Memory B cell (primary cell): Measurements from ENCODE around the gene VSIG8.

ENCODE experiments used
- ATAC-seq: fragments of 150-1000 bp; cut with Tn5 transposase; 2 replicates; pipeline ENCODE4 v1.10.0; 2021; ENCODE audit warnings: low read depth, mild to moderate bottlenecking, moderate library complexity
- DNase-seq, 2 donors: peaks; one replicate each; pipeline ENCODE4 v3.0.0; 2022; ENCODE audit warnings: low spot score in 2 of 2
- H3K27ac Mint-ChIP-seq: one replicate; pipeline ENCODE4 v1.8.0; 2022; ENCODE audit warnings: mild to moderate bottlenecking, moderate library complexity, mixed read lengths
- H3K27me3 Mint-ChIP-seq: one replicate; pipeline ENCODE4 v1.8.0; 2022; ENCODE audit warnings: mixed read lengths
- H3K36me3 Mint-ChIP-seq: one replicate; pipeline ENCODE4 v1.8.0; 2022; ENCODE audit warnings: mild to moderate bottlenecking, mixed read lengths
- H3K4me1 Mint-ChIP-seq: one replicate; pipeline ENCODE4 v1.8.0; 2022; ENCODE audit warnings: mixed read lengths
- H3K4me3 Mint-ChIP-seq: one replicate; pipeline ENCODE4 v1.8.0; 2022; ENCODE audit warnings: mild to moderate bottlenecking, moderate library complexity, mixed read lengths
- H3K9me3 Mint-ChIP-seq: one replicate; pipeline ENCODE4 v1.8.0; 2022; ENCODE audit warnings: mixed read lengths

The VSIG8 gene

DNA sequence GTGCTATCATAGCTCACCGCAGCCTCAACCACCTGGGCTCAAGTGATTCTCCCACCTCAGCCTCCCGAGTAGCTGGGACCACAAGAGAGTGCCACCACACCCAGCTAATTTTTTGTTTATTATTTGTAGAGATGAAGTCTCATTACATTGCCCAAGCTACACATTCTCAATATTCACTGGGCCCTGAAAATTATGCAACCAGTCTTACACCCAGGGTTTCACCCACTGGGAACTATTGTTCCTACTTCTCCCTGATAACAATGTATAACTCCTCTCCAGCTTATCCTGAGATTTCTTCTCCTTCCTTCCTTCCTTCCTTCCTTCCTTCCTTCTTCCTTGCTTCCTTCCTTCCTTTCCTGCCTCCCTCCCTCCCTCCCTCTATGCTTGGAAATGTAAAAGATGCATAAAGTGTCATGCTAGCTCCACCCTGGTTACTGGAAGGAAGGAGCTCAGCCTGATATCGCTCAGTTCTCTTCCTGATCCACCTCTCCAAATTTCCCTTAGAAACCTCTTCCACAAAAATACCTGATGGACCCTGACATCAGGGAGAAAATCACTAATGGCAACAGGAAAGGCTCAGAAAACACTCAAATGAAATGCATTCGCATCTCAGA lies 11.2 kb upstream of the VSIG8 start:
- Mint-ChIP-seq H3K27me3 (peaks cover 5% of the 10 kb centered on the region), H3K9me3 (no peaks in the 10 kb centered on the region), H3K4me1 (no peaks in the 10 kb centered on the region), H3K4me3 (no peak overlapping the region), H3K36me3 (peaks cover 9% of the 10 kb centered on the region), H3K27ac (no peak overlapping the region)
- DNase-seq (no peak), ATAC-seq (no peak)

DNA sequence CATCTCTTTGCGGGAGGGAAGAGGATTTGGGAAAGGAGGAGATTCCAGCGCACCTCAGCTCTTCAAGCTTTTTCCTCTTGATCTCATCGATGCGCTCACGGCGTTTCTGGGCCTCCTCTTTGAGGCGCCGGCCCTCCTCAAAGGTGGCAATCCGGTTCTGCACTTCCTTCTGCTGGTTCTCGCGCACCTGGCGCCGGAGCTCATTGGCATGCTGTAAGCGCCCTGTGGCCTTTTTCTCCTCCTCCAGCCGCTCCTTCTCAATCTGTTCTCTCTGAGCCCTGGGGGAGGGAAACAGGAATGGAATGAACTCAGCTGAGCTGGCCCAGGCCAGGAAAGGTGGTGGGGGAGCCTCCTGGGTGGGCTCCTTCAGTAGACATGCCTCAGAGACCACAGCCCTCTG lies 10.4 kb upstream of the VSIG8 start:
- peaks cover 9% of the 10 kb centered on the region for H3K36me3 Mint-ChIP-seq
- no peak for DNase-seq
- no peaks in the 10 kb centered on the region for H3K9me3 Mint-ChIP-seq
- no peak overlapping the region for H3K4me3 Mint-ChIP-seq
- no peak for ATAC-seq
- H3K4me1 Mint-ChIP-seq, result no peaks in the 10 kb centered on the region
- no peak overlapping the region for H3K27ac Mint-ChIP-seq
- H3K27me3 Mint-ChIP-seq, result peaks cover 5% of the 10 kb centered on the region

DNA sequence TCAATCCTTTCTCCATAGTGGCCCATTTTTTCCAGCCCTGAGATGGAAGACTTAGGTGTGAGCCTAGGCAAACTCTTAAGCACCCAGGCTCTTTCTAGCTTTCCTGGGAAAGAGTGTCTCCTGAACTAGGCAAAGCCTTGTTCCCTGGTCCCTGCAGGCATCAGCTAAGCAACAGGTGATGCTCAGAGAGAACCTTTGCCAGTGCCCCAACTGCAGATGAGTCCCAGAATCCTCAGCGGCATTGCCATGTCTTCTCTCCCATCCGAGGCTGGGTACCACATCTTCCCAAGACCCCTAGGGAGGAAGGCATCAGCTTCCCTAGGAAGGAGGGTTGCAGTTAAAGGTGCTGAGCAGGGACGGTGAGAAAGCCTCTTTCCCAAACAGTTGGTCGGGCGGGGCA lies 8.2 kb upstream of the VSIG8 start:
- no peaks in the 10 kb centered on the region for H3K9me3 Mint-ChIP-seq
- no peak overlapping the region for H3K27ac Mint-ChIP-seq
- H3K4me3 Mint-ChIP-seq, result no peak overlapping the region
- peaks cover 6% of the 10 kb centered on the region for H3K36me3 Mint-ChIP-seq
- no peaks in the 10 kb centered on the region for H3K4me1 Mint-ChIP-seq
- H3K27me3 Mint-ChIP-seq, result peaks cover 5% of the 10 kb centered on the region
- ATAC-seq, result no peak
- no peak for DNase-seq

DNA sequence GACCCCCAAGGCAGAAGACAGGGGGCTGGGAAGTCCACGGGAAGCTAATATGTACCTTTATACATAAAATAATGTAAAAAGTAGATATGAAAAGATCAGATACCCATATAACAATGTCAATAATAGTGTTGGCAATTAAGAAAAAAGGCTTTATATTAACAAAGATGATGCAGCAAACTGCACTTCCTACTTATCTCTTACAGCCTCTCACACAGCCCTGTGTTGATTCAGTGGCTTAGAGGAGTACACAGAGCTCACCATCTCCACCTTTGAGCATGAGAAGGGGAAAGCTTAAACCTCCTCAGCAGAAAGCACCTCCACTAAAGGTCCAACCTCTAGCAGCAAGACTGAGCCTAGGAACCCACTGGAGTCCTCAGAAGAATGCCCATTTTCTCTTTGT lies 7.2 kb upstream of the VSIG8 start:
- DNase-seq (no peak), ATAC-seq (no peak)
- Mint-ChIP-seq H3K36me3 (peaks cover 6% of the 10 kb centered on the region), H3K9me3 (no peaks in the 10 kb centered on the region), H3K27me3 (peaks cover 5% of the 10 kb centered on the region), H3K4me1 (no peaks in the 10 kb centered on the region), H3K4me3 (no peak overlapping the region), H3K27ac (no peak overlapping the region)

DNA sequence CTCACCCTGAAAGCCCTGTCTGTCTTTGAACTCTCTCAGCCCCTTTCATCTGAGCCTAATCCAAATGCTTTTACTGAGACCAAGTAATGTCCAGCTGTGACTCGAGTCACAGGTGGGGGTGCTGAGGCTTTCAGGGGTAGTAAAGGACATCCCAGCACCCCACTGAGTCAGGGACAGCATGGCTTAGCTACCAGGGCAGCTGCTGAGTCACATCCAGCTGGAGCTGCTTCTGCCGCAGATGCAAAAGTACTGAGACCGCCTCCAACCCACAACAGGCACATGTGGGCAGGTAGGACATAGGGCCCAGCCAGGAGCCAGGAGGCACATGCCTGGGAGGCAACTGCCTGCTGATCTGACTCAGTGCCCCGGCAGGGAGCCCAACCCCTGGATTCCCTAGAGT lies 6.7 kb upstream of the VSIG8 start:
- DNase-seq, result no peak
- Mint-ChIP-seq H3K9me3 (no peaks in the 10 kb centered on the region), H3K4me3 (no peak overlapping the region), H3K27ac (no peak overlapping the region), H3K36me3 (peaks cover 6% of the 10 kb centered on the region), H3K27me3 (peaks cover 4% of the 10 kb centered on the region), H3K4me1 (no peaks in the 10 kb centered on the region)
- no peak for ATAC-seq

DNA sequence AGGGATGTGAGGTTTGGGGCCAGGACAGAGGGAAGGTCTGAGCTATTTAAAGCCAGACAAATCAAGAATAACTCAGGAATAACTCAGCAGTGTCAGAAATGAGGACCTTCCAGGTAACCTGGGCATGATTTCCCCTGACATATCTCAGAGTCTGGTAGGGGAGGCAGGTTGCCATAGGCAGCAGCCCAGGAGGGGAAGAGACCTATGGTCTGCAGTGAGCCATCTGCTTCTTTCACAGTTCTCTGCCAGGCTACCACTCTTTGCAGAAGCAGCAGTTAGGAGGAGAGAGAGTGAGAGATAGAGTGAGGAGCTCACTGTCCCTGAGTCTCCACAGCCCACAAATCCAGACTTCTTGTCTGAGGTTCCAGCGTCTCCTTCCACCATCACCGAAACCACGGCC lies 6.3 kb upstream of the VSIG8 start:
- DNase-seq (no peak), ATAC-seq (no peak)
- Mint-ChIP-seq H3K27ac (no peak overlapping the region), H3K9me3 (no peaks in the 10 kb centered on the region), H3K4me1 (no peaks in the 10 kb centered on the region), H3K36me3 (peaks cover 6% of the 10 kb centered on the region), H3K27me3 (peaks cover 3% of the 10 kb centered on the region), H3K4me3 (no peak overlapping the region)

DNA sequence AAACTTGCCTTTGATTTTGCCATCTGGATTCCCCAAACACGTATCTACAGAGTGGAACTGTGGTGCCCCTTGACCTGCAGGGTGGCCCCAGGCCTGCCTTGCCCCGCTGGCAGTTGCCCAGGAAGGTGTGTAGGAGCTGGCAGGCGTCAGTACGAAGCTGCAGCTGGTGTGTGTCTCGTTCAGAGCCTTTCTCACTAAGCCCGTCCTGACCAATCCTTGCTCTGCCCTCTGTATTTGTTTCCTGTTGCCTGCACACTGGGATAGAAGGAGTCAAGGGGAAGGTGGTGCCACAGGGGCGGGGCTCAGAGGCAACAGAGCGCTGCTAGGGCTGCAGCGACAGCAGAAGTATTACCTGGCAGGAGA lies 5.2 kb upstream of the VSIG8 start:
- H3K4me1 Mint-ChIP-seq, result no peaks in the 10 kb centered on the region
- H3K4me3 Mint-ChIP-seq, result no peak overlapping the region
- ATAC-seq, result no peak
- H3K27ac Mint-ChIP-seq, result no peak overlapping the region
- H3K27me3 Mint-ChIP-seq, result peaks cover 4% of the 10 kb centered on the region
- no peak for DNase-seq
- peaks cover 3% of the 10 kb centered on the region for H3K36me3 Mint-ChIP-seq
- no peaks in the 10 kb centered on the region for H3K9me3 Mint-ChIP-seq

DNA sequence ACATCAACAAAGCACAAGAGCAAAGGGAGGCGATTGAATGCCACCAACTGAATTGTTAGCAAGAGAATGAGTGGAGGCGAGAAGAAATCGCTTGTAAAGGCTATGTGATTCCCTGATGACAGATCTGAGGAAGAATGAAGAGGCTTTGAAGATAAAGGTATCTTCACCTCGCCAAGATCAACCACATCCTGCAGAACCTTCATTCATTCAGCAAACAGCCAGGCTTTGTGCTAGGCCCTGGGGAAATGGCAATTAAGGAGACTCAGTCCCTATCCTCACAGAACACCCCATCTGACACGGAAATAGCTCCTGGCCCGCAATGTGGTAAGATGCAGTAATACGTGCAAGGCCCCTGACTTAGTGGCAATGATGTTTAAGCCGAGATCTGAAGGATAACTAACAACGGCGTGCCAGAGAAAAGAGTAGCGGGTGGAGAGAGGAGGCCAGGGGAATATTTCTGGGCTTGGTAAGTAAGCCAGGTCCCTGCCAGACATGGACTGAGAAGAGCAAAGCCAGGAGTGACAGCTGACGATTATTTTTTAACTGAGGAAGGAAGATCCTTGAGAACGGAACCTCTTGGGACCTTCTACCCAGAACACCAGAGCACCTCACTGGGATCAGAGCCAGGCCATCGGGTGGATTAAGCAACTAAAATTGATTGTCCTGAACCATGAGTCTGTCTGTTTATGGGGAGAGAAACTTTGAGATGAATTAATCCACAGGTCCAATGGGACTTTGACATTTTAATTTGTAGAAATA lies 4.6 kb upstream of the VSIG8 start:
- H3K9me3 Mint-ChIP-seq, result no peaks in the 10 kb centered on the region
- no peaks in the 10 kb centered on the region for H3K4me1 Mint-ChIP-seq
- H3K27me3 Mint-ChIP-seq, result peaks cover 4% of the 10 kb centered on the region
- no peak for ATAC-seq
- peaks cover 3% of the 10 kb centered on the region for H3K36me3 Mint-ChIP-seq
- H3K4me3 Mint-ChIP-seq, result no peak overlapping the region
- H3K27ac Mint-ChIP-seq, result no peak overlapping the region
- DNase-seq, result no peak

DNA sequence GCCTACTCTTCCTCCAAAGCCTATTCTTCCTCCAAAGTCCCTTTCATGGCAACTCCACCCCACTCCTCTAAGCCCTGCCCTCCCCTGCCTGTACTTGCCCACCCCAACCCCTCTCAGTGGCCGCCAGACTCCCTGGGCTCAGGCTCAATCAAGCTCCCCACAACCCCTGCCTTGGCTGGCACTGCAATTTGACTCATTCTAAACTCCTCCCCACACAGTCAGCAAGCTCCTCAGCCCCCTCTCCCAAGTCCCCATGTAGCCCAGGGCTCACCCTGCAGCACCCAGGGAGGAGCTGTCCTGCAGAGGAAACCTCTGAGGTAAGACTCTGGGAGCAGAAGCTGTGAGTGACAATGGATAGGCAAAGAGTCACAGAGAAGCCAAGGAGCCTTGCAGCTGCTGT lies 3.6 kb upstream of the VSIG8 start:
- Mint-ChIP-seq H3K9me3 (no peaks in the 10 kb centered on the region), H3K27ac (no peak overlapping the region), H3K4me1 (no peaks in the 10 kb centered on the region), H3K4me3 (no peak overlapping the region), H3K27me3 (peaks cover 6% of the 10 kb centered on the region), H3K36me3 (no peaks in the 10 kb centered on the region)
- ATAC-seq (no peak), DNase-seq (no peak)

DNA sequence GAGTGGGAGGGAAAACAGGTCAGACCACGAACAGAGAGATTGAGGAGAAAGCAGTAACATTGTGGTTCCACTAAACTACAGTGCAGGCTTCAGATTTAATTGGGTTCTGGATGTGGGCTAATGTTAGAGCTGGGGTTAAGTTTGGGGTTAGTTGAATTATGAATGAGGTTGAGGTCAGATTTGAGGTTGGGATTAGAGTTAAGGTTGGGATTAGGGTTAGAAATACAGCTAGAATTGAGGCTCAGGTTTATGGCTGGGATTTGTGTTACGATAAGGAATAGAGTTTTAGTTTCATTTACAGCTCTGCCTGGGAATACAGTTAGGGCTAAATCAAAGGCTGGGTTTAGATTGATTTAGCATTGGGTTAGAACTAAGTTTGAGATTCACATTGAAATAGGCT lies 1.8 kb upstream of the VSIG8 start:
- no peak for DNase-seq
- no peak overlapping the region for H3K27ac Mint-ChIP-seq
- H3K27me3 Mint-ChIP-seq, result peaks cover 8% of the 10 kb centered on the region
- no peak overlapping the region for H3K4me3 Mint-ChIP-seq
- no peaks in the 10 kb centered on the region for H3K4me1 Mint-ChIP-seq
- ATAC-seq, result no peak
- no peaks in the 10 kb centered on the region for H3K9me3 Mint-ChIP-seq
- H3K36me3 Mint-ChIP-seq, result no peaks in the 10 kb centered on the region

DNA sequence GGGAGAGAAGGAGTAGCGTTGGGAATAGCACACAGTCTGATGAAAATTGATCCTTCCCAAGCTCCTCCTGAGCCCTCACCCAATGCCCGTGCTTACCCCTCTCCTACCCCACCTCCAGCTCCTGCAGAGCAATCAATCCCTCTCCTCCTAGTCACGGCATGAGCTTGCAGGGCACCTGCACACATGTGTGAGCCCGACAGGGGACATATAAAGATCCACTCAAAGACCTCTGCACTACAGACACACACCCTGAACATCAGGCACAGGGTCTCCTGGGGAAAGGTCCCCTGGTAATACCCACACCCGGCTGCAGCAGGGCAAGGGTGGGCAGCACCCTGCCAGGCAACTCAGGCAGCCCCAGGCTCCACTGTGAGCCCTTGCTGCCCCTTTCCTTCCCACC lies 426 bp downstream of the VSIG8 start:
- DNase-seq (no peak), ATAC-seq (no peak)
- Mint-ChIP-seq H3K27ac (no peak overlapping the region), H3K4me3 (no peak overlapping the region), H3K27me3 (peaks cover 8% of the 10 kb centered on the region), H3K9me3 (no peaks in the 10 kb centered on the region), H3K4me1 (no peaks in the 10 kb centered on the region), H3K36me3 (no peaks in the 10 kb centered on the region)

DNA sequence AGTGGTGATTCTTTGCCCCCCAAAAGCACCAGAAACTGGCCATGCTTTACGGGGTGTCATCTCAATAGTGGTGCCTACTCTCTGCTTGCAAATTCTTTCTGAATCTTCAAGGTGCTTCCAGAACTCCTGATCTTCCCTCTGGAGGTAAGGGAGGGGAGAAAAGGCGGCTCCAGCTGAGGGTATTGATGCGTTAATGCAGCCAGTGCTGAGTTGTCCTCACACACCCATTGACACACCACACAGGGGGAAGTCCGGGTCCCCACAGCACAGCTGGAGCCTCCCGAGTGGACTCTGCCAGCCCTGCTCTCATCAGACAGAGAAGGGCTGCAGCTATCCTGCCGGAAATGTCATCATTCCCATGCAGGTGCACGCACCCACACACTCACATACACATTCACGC lies 1.2 kb downstream of the VSIG8 start:
- Mint-ChIP-seq H3K36me3 (no peaks in the 10 kb centered on the region), H3K4me1 (no peaks in the 10 kb centered on the region), H3K27me3 (peaks cover 8% of the 10 kb centered on the region), H3K9me3 (no peaks in the 10 kb centered on the region), H3K27ac (no peak overlapping the region), H3K4me3 (no peak overlapping the region)
- ATAC-seq, result no peak
- DNase-seq, result no peak

DNA sequence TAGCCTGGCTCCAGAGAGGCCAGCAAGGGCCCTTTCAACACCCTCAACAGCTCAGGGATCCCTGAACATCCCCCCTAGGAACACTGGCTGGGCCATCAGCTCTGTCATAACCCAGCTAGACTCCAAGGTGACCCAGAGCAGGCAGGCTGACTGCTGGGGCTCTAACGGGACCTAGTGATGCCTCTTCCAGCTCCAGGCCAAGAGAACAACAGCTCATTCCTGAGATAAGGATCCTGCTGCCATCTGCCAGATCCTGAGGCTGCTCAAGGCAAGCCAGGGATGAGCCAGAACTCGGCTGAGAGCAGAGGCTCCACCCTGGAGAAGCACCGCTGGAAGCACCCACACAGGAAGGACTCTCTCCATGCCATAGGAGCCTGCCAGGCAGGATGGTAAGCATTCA lies 2.0 kb downstream of the VSIG8 start:
- Mint-ChIP-seq H3K27ac (no peak overlapping the region), H3K27me3 (peaks cover 8% of the 10 kb centered on the region), H3K4me3 (no peak overlapping the region), H3K9me3 (no peaks in the 10 kb centered on the region), H3K4me1 (no peaks in the 10 kb centered on the region), H3K36me3 (no peaks in the 10 kb centered on the region)
- ATAC-seq (no peak), DNase-seq (no peak)

DNA sequence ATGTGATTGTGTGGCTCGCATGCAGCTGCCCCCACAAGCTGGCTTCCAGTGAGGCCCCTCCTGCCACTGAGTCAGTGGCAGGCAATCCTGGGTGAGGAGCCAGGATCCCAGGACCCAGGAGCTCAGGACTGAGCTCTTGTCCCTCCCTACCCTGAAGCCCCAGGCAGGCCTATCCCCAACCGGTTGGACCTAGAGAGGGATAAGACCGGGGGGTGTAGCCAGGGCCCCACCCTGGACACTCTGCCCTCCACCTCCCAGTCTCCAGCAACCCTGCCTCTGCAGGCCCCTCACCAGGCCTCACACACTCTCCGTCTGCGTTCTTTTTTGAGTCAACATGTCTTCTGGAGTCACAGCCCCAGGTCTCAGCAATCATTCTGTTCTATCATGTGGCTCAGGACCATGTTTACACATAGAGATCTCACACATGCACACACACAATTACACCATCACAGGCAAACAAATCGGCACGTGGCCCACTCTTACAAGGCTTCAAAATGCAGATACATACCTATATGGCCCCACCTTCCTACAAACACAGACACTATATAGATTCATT lies 2.6 kb downstream of the VSIG8 start:
- Mint-ChIP-seq H3K4me3 (no peak overlapping the region), H3K27ac (no peak overlapping the region), H3K36me3 (no peaks in the 10 kb centered on the region), H3K4me1 (peaks cover 4% of the 10 kb centered on the region), H3K9me3 (no peaks in the 10 kb centered on the region), H3K27me3 (peaks cover 13% of the 10 kb centered on the region)
- DNase-seq, result no peak
- ATAC-seq, result no peak

DNA sequence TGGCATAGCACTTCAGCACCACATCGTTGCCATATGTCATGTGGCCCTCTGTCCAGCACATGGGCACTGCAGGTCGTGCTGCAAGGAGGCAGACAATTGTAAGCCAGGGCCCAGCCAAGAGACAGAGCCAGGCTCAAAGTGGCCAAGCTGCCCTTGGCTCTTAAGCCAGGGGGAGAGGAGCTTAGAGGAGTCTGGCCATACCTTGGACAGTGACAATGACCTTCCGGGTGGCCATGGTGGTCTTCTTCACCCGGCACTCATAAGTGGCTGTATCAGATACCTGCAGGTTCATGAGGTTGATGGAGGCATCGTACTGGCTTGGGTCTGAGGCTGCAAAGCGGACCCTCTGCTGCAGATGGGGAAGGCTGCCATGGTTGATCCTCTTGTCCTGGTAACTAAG lies 4.6 kb downstream of the VSIG8 start:
- DNase-seq (no peak), ATAC-seq (no peak)
- H3K27ac Mint-ChIP-seq, result no peak overlapping the region
- no peaks in the 10 kb centered on the region for H3K9me3 Mint-ChIP-seq
- peaks cover 7% of the 10 kb centered on the region for H3K4me1 Mint-ChIP-seq
- peaks cover 12% of the 10 kb centered on the region for H3K27me3 Mint-ChIP-seq
- H3K36me3 Mint-ChIP-seq, result no peaks in the 10 kb centered on the region
- no peak overlapping the region for H3K4me3 Mint-ChIP-seq
